CD4-positive, alpha-beta T cell treated with Interleukin-17A for 1 hour (primary cell): Measurements from ENCODE around the gene MTNR1A.

Source experiments
- DNase-seq: peaks from one replicate; pipeline ENCODE4 v3.0.0-alpha.2; 2020

The MTNR1A gene

DNA sequence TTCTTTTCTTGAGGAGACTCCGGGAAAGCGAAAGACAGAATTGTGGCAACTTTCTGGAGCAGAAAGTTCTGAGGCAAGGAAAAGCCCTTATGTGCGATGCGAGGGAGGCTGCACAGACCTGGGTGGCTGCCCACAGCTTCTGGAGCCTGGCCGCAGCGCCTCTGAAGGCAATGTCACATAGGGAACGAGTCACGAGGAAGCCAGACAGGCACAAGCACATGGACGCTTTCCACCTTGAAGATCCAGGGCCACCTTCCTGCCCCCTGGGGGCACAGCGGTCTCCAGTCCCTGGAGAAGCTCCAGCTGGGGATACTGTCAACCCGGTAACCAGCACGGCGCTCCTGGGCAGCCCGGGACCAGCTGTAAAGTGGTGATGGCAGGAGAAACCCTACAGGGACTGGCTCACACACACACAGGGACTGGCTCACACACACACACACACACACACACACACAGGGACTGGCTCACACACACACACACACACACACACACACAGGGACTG is 69.8 kb downstream of the MTNR1A start:
- no peak for DNase-seq

GRCh38 chr4:186485150-186485549 is 70.2 kb downstream of the MTNR1A start:
- DNase-seq, result no peak

DNA sequence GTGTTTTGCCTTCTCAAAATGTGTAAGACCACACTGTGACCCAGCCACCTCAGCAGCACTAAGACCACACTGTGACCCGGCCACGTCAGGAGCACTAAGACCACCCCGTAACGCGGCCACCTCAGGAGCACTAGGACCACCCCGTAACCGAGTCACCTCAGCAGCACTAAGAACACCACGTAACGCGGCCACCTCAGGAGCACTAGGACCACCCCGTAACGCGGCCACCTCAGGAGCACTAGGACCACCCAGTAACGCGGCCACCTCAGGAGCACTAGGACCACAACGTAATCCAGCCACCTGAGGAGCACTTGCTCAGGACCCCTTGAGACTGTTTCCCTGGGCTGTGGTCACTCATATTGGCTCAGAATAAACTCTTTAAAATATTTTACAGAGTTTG is 71.7 kb downstream of the MTNR1A start:
- DNase-seq, result no peak
